Adipocyte (in vitro differentiated cells): ENCODE data around the gene CLTA.
"Not testable (repeated sequence)": the region's sequence is repeated elsewhere in the genome, so short reads cannot be mapped to it uniquely, and the experiment has no call there.

Experiments
- DNase-seq: peaks from one replicate; pipeline ENCODE4 v3.0.0-alpha.2; 2015; ENCODE audit warnings: low read depth
- H3K27me3 ChIP-seq: replicated peaks from 2 replicates; pipeline ENCODE4 v1.7.0; 2013; ENCODE audit warnings: mild to moderate bottlenecking, low read length, moderate library complexity; ENCODE audit not compliant: control insufficient read depth, insufficient read depth
- H3K36me3 ChIP-seq: 2 replicates; pipeline ENCODE4 v1.7.0; 2013; ENCODE audit warnings: low read length, mild to moderate bottlenecking, moderate library complexity; ENCODE audit not compliant: control insufficient read depth, insufficient read depth, severe bottlenecking
- H3K4me1 ChIP-seq: 2 replicates; pipeline ENCODE4 v1.7.0; 2013; ENCODE audit warnings: mild to moderate bottlenecking, low read length, moderate library complexity; ENCODE audit not compliant: control insufficient read depth, insufficient read depth
- H3K4me3 ChIP-seq: 2 replicates; pipeline ENCODE4 v1.7.0; 2013; ENCODE audit warnings: mild to moderate bottlenecking, low read length, moderate library complexity
- H3K9ac ChIP-seq: 2 replicates; pipeline ENCODE4 v1.7.0; 2013; ENCODE audit warnings: mild to moderate bottlenecking, low read length, moderate library complexity
- H3K9me3 ChIP-seq: 2 replicates; pipeline ENCODE4 v1.7.0; 2013; ENCODE audit warnings: mild to moderate bottlenecking, low read length, moderate library complexity; ENCODE audit not compliant: control insufficient read depth

The CLTA gene

GRCh38 chr9:36149197-36149596, 41.5 kb upstream of the CLTA start:
- H3K36me3 ChIP-seq, result peaks cover 49% of the 10 kb centered on the region
- peak; percentile 68 for DNase-seq

GRCh38 chr9:36150574-36151315, 40.0 kb upstream of the CLTA start:
- no peaks in the 10 kb centered on the region for H3K9me3 ChIP-seq
- no peaks in the 10 kb centered on the region for H3K27me3 ChIP-seq
- H3K4me1 ChIP-seq, result peaks cover 62% of the 10 kb centered on the region
- no peak for DNase-seq
- H3K36me3 ChIP-seq, result peaks cover 39% of the 10 kb centered on the region
- H3K4me3 ChIP-seq, result no peak overlapping the region
- H3K9ac ChIP-seq, result no peak overlapping the region

More at GRCh38 chr9:36149197-36149596, 41.5 kb upstream of the CLTA start:
- Histone ChIP-seq H3K4me1 (peaks cover 56% of the 10 kb centered on the region), H3K9ac (peak overlapping the region; percentile 35), H3K4me3 (peak overlapping the region; percentile 18), H3K9me3 (no peaks in the 10 kb centered on the region), H3K27me3 (no peaks in the 10 kb centered on the region)

- Histone ChIP-seq H3K36me3 (peaks cover 40% of the 10 kb centered on the region), H3K4me3 (no peak overlapping the region), H3K4me1 (peaks cover 62% of the 10 kb centered on the region), H3K9me3 (peaks cover 3% of the 10 kb centered on the region), H3K9ac (no peak overlapping the region), H3K27me3 (no peaks in the 10 kb centered on the region)
- DNase-seq, result no peak
These were observed 39.2 kb upstream of the CLTA start for GRCh38 chr9:36151316-36152210.

- H3K36me3 ChIP-seq, result peaks cover 42% of the 10 kb centered on the region
- H3K27me3 ChIP-seq, result no peaks in the 10 kb centered on the region
- no peak for DNase-seq
- H3K9me3 ChIP-seq, result peaks cover 5% of the 10 kb centered on the region
- no peak overlapping the region for H3K4me3 ChIP-seq
- peaks cover 53% of the 10 kb centered on the region for H3K4me1 ChIP-seq
- no peak overlapping the region for H3K9ac ChIP-seq
These were observed 37.8 kb upstream of the CLTA start for GRCh38 chr9:36152741-36153438.

- Histone ChIP-seq H3K4me1 (peaks cover 54% of the 10 kb centered on the region), H3K27me3 (no peaks in the 10 kb centered on the region), H3K36me3 (peaks cover 42% of the 10 kb centered on the region), H3K4me3 (no peak overlapping the region), H3K9ac (peak overlapping the region; percentile 58), H3K9me3 (peaks cover 5% of the 10 kb centered on the region)
- DNase-seq, result no peak
These were observed 37.0 kb upstream of the CLTA start for GRCh38 chr9:36153746-36154145.

- H3K27me3 ChIP-seq, result no peaks in the 10 kb centered on the region
- peak overlapping the region; percentile 61 for H3K4me3 ChIP-seq
- H3K36me3 ChIP-seq, result peaks cover 42% of the 10 kb centered on the region
- peak overlapping the region; percentile 58 for H3K9ac ChIP-seq
- H3K9me3 ChIP-seq, result peaks cover 5% of the 10 kb centered on the region
- no peak for DNase-seq
- H3K4me1 ChIP-seq, result peaks cover 53% of the 10 kb centered on the region
These were observed 36.3 kb upstream of the CLTA start for GRCh38 chr9:36154331-36154952.

GRCh38 chr9:36156116-36156515, 34.6 kb upstream of the CLTA start:
- Histone ChIP-seq H3K4me1 (peaks cover 43% of the 10 kb centered on the region), H3K27me3 (no peaks in the 10 kb centered on the region), H3K9ac (no peak overlapping the region), H3K9me3 (peaks cover 5% of the 10 kb centered on the region), H3K4me3 (no peak overlapping the region), H3K36me3 (peaks cover 32% of the 10 kb centered on the region)
- no peak for DNase-seq

- Histone ChIP-seq H3K4me3 (no peak overlapping the region), H3K9ac (no peak overlapping the region), H3K9me3 (peaks cover 5% of the 10 kb centered on the region), H3K27me3 (no peaks in the 10 kb centered on the region), H3K36me3 (peaks cover 24% of the 10 kb centered on the region), H3K4me1 (peaks cover 55% of the 10 kb centered on the region)
- no peak for DNase-seq
These were observed 32.6 kb upstream of the CLTA start for GRCh38 chr9:36158122-36158521.

GRCh38 chr9:36158917-36159316, 31.8 kb upstream of the CLTA start:
- no peak for DNase-seq
- Histone ChIP-seq H3K27me3 (no peaks in the 10 kb centered on the region), H3K9me3 (peaks cover 5% of the 10 kb centered on the region), H3K4me3 (no peak overlapping the region), H3K9ac (peak overlapping the region; percentile 23), H3K4me1 (peaks cover 60% of the 10 kb centered on the region), H3K36me3 (peaks cover 21% of the 10 kb centered on the region)

GRCh38 chr9:36159509-36159908, 31.2 kb upstream of the CLTA start:
- not testable (repeated sequence) for H3K27me3 ChIP-seq, H3K4me3 ChIP-seq, H3K9me3 ChIP-seq, DNase-seq
- peaks cover 21% of the 10 kb centered on the region for H3K36me3 ChIP-seq
- H3K9ac ChIP-seq, result peak overlapping the region; percentile 23
- peaks cover 60% of the 10 kb centered on the region for H3K4me1 ChIP-seq
